ENCODE results near the gene FMNL2. TPM values are rescaled to one million over a fixed set of nuclear protein-coding genes. Genes with fewer than 3 reads are reported as not detected.
A peak's percentile ranks its signal among the peaks of the same experiment; 100 is the strongest.

FMNL2 gene
- total and polyA plus RNA-seq, 4 donors: 81.1 to 173 (median 146) TPM

GRCh38 chr2:152445791-152446201 is 110.8 kb downstream of the FMNL2 start:
- Histone ChIP-seq H3K4me3 (ENCODE audit: low read depth, low read length) (no peak overlapping the region), H3K36me3 (ENCODE audit: control insufficient read depth, insufficient read depth, low read length) (no peaks in the 10 kb centered on the region), H3K9me3 (ENCODE audit: control insufficient read depth, insufficient read depth, low read length) (no peaks in the 10 kb centered on the region), H3K4me1 (ENCODE audit: control insufficient read depth, insufficient read depth, low read length) (peaks cover 10% of the 10 kb centered on the region), H3K27ac (ENCODE audit: low read depth, low read length) (no peak overlapping the region), H3K27me3 (ENCODE audit: control insufficient read depth, insufficient read depth, low read length) (no peaks in the 10 kb centered on the region)
- DNase-seq (ENCODE audit: low read depth in 4 of 6, low spot score in 6 of 6): peak in 1 of 6 donors; percentile 72
- WGBS (ENCODE audit: insufficient coverage): no CpG with 5 or more reads among the region's 3 CpGs

GRCh38 chr2:152446213-152446612 is 111.2 kb downstream of the FMNL2 start:
- no peak for DNase-seq (ENCODE audit: low read depth in 4 of 6, low spot score in 6 of 6)
- no peak overlapping the region for H3K27ac ChIP-seq (ENCODE audit: low read depth, low read length)
- no peaks in the 10 kb centered on the region for H3K9me3 ChIP-seq (ENCODE audit: control insufficient read depth, insufficient read depth, low read length)
- H3K36me3 ChIP-seq (ENCODE audit: control insufficient read depth, insufficient read depth, low read length): no peaks in the 10 kb centered on the region
- WGBS (ENCODE audit: insufficient coverage): no CpG with 5 or more reads among the region's 1 CpG
- H3K4me3 ChIP-seq (ENCODE audit: low read depth, low read length): no peak overlapping the region
- H3K27me3 ChIP-seq (ENCODE audit: control insufficient read depth, insufficient read depth, low read length): no peaks in the 10 kb centered on the region
- H3K4me1 ChIP-seq (ENCODE audit: control insufficient read depth, insufficient read depth, low read length): peaks cover 14% of the 10 kb centered on the region

- no peak for DNase-seq (ENCODE audit: low read depth in 4 of 6, low spot score in 6 of 6)
- Histone ChIP-seq H3K27me3 (ENCODE audit: control insufficient read depth, insufficient read depth, low read length) (no peaks in the 10 kb centered on the region), H3K36me3 (ENCODE audit: control insufficient read depth, insufficient read depth, low read length) (no peaks in the 10 kb centered on the region), H3K4me3 (ENCODE audit: low read depth, low read length) (no peak overlapping the region), H3K27ac (ENCODE audit: low read depth, low read length) (no peak overlapping the region), H3K9me3 (ENCODE audit: control insufficient read depth, insufficient read depth, low read length) (no peaks in the 10 kb centered on the region), H3K4me1 (ENCODE audit: control insufficient read depth, insufficient read depth, low read length) (peaks cover 31% of the 10 kb centered on the region)
- no CpG with 5 or more reads among the region's 1 CpG for WGBS (ENCODE audit: insufficient coverage)
Observed at GRCh38 chr2:152447897-152448296, 112.9 kb downstream of the FMNL2 start.

GRCh38 chr2:152448606-152449005 is 113.6 kb downstream of the FMNL2 start:
- no peak overlapping the region for H3K4me3 ChIP-seq (ENCODE audit: low read depth, low read length)
- DNase-seq (ENCODE audit: low read depth in 4 of 6, low spot score in 6 of 6): no peak
- H3K4me1 ChIP-seq (ENCODE audit: control insufficient read depth, insufficient read depth, low read length): peaks cover 33% of the 10 kb centered on the region
- no peaks in the 10 kb centered on the region for H3K27me3 ChIP-seq (ENCODE audit: control insufficient read depth, insufficient read depth, low read length)
- WGBS (ENCODE audit: insufficient coverage): 60% methylated on average over 3 of the region's 5 CpGs
- no peaks in the 10 kb centered on the region for H3K9me3 ChIP-seq (ENCODE audit: control insufficient read depth, insufficient read depth, low read length)
- no peaks in the 10 kb centered on the region for H3K36me3 ChIP-seq (ENCODE audit: control insufficient read depth, insufficient read depth, low read length)
- H3K27ac ChIP-seq (ENCODE audit: low read depth, low read length): peak overlapping the region; percentile 25

- H3K27me3 ChIP-seq (ENCODE audit: control insufficient read depth, insufficient read depth, low read length): no peaks in the 10 kb centered on the region
- H3K9me3 ChIP-seq (ENCODE audit: control insufficient read depth, insufficient read depth, low read length): no peaks in the 10 kb centered on the region
- peaks cover 35% of the 10 kb centered on the region for H3K4me1 ChIP-seq (ENCODE audit: control insufficient read depth, insufficient read depth, low read length)
- DNase-seq (ENCODE audit: low read depth in 4 of 6, low spot score in 6 of 6): no peak
- 56% methylated on average over 1 of the region's 3 CpGs for WGBS (ENCODE audit: insufficient coverage)
- no peaks in the 10 kb centered on the region for H3K36me3 ChIP-seq (ENCODE audit: control insufficient read depth, insufficient read depth, low read length)
- H3K27ac ChIP-seq (ENCODE audit: low read depth, low read length): no peak overlapping the region
- no peak overlapping the region for H3K4me3 ChIP-seq (ENCODE audit: low read depth, low read length)
Observed at GRCh38 chr2:152449578-152449977, 114.6 kb downstream of the FMNL2 start.

- no CpG with 5 or more reads among the region's 4 CpGs for WGBS (ENCODE audit: insufficient coverage)
- no peaks in the 10 kb centered on the region for H3K36me3 ChIP-seq (ENCODE audit: control insufficient read depth, insufficient read depth, low read length)
- peaks cover 41% of the 10 kb centered on the region for H3K4me1 ChIP-seq (ENCODE audit: control insufficient read depth, insufficient read depth, low read length)
- no peak overlapping the region for H3K4me3 ChIP-seq (ENCODE audit: low read depth, low read length)
- DNase-seq (ENCODE audit: low read depth in 4 of 6, low spot score in 6 of 6): no peak
- no peaks in the 10 kb centered on the region for H3K9me3 ChIP-seq (ENCODE audit: control insufficient read depth, insufficient read depth, low read length)
- H3K27ac ChIP-seq (ENCODE audit: low read depth, low read length): no peak overlapping the region
- no peaks in the 10 kb centered on the region for H3K27me3 ChIP-seq (ENCODE audit: control insufficient read depth, insufficient read depth, low read length)
Observed at GRCh38 chr2:152450176-152450575, 115.2 kb downstream of the FMNL2 start.

- peak overlapping the region; percentile 79 for H3K27ac ChIP-seq (ENCODE audit: low read depth, low read length)
Observed at GRCh38 chr2:152452256-152452973, 117.4 kb downstream of the FMNL2 start.

GRCh38 chr2:152453129-152453911 is 118.3 kb downstream of the FMNL2 start:
- Histone ChIP-seq H3K4me3 (ENCODE audit: low read depth, low read length) (no peak overlapping the region), H3K27ac (ENCODE audit: low read depth, low read length) (peak overlapping the region; percentile 79), H3K9me3 (ENCODE audit: control insufficient read depth, insufficient read depth, low read length) (no peaks in the 10 kb centered on the region), H3K4me1 (ENCODE audit: control insufficient read depth, insufficient read depth, low read length) (peaks cover 41% of the 10 kb centered on the region), H3K27me3 (ENCODE audit: control insufficient read depth, insufficient read depth, low read length) (no peaks in the 10 kb centered on the region), H3K36me3 (ENCODE audit: control insufficient read depth, insufficient read depth, low read length) (no peaks in the 10 kb centered on the region)
- DNase-seq (ENCODE audit: low read depth in 4 of 6, low spot score in 6 of 6): peak in 2 of 6 donors; percentile 78 to 83
- 14% methylated on average over 6 of the region's 9 CpGs for WGBS (ENCODE audit: insufficient coverage)

More at GRCh38 chr2:152452256-152452973, 117.4 kb downstream of the FMNL2 start:
- H3K4me1 ChIP-seq (ENCODE audit: control insufficient read depth, insufficient read depth, low read length): peaks cover 41% of the 10 kb centered on the region
- H3K36me3 ChIP-seq (ENCODE audit: control insufficient read depth, insufficient read depth, low read length): no peaks in the 10 kb centered on the region
- H3K4me3 ChIP-seq (ENCODE audit: low read depth, low read length): no peak overlapping the region
- DNase-seq (ENCODE audit: low read depth in 4 of 6, low spot score in 6 of 6): no peak
- WGBS (ENCODE audit: insufficient coverage): 45% methylated on average over 8 of the region's 13 CpGs
- no peaks in the 10 kb centered on the region for H3K27me3 ChIP-seq (ENCODE audit: control insufficient read depth, insufficient read depth, low read length)
- no peaks in the 10 kb centered on the region for H3K9me3 ChIP-seq (ENCODE audit: control insufficient read depth, insufficient read depth, low read length)

GRCh38 chr2:152454371-152454770 is 119.4 kb downstream of the FMNL2 start:
- Histone ChIP-seq H3K27me3 (ENCODE audit: control insufficient read depth, insufficient read depth, low read length) (no peaks in the 10 kb centered on the region), H3K4me3 (ENCODE audit: low read depth, low read length) (no peak overlapping the region), H3K4me1 (ENCODE audit: control insufficient read depth, insufficient read depth, low read length) (peaks cover 41% of the 10 kb centered on the region), H3K9me3 (ENCODE audit: control insufficient read depth, insufficient read depth, low read length) (no peaks in the 10 kb centered on the region), H3K27ac (ENCODE audit: low read depth, low read length) (peak overlapping the region; percentile 79), H3K36me3 (ENCODE audit: control insufficient read depth, insufficient read depth, low read length) (no peaks in the 10 kb centered on the region)
- 80% methylated on average over 1 of the region's 1 CpG for WGBS (ENCODE audit: insufficient coverage)
- no peak for DNase-seq (ENCODE audit: low read depth in 4 of 6, low spot score in 6 of 6)

Data from spinal cord (tissue), 10 donors.